ENCODE data around the gene GATM. TPM values are rescaled to one million over a fixed set of nuclear protein-coding genes. Genes with fewer than 3 reads are reported as not detected.

GATM gene
- total and polyA plus RNA-seq, 9 donors = 153 to 331 (median 259) TPM

- Histone ChIP-seq H3K9me3 (replicated peaks; ENCODE audit: control insufficient read depth, low read depth, low read length) (no peaks in the 10 kb centered on the region), H3K27me3 (ENCODE audit: control insufficient read depth, insufficient read depth, low read length) (no peaks in the 10 kb centered on the region), H3K27ac (ENCODE audit: low read length) (peak overlapping the region; percentile 90), H3K36me3 (ENCODE audit: control insufficient read depth, insufficient read depth, low read length) (peaks cover 11% of the 10 kb centered on the region), H3K4me1 (ENCODE audit: control insufficient read depth, insufficient read depth, low read length) (peaks cover 5% of the 10 kb centered on the region), H3K4me3 (ENCODE audit: low read length) (peak overlapping the region; percentile 77)
- DNase-seq = peak; percentile 35
- under 1% methylated on average over 77 of the region's 79 CpGs for WGBS (ENCODE audit: insufficient coverage)
Observed at GRCh38 chr15:45402955-45403877, 24.9 kb upstream of the GATM start.

GRCh38 chr15:45402162-45402954 is 24.0 kb upstream of the GATM start:
- DNase-seq = peak; percentile 100
- under 1% methylated on average over 83 of the region's 84 CpGs for WGBS (ENCODE audit: insufficient coverage)
- no peaks in the 10 kb centered on the region for H3K27me3 ChIP-seq (ENCODE audit: control insufficient read depth, insufficient read depth, low read length)
- H3K9me3 ChIP-seq (replicated peaks; ENCODE audit: control insufficient read depth, low read depth, low read length) = no peaks in the 10 kb centered on the region
- H3K4me3 ChIP-seq (ENCODE audit: low read length) = peak overlapping the region; percentile 77
- H3K36me3 ChIP-seq (ENCODE audit: control insufficient read depth, insufficient read depth, low read length) = peaks cover 11% of the 10 kb centered on the region
- H3K4me1 ChIP-seq (ENCODE audit: control insufficient read depth, insufficient read depth, low read length) = peaks cover 5% of the 10 kb centered on the region
- peak overlapping the region; percentile 94 for H3K27ac ChIP-seq (ENCODE audit: low read length)

- WGBS (ENCODE audit: insufficient coverage) = 0% methylated on average over 5 of the region's 12 CpGs
- Histone ChIP-seq H3K27ac (ENCODE audit: low read length) (peak overlapping the region; percentile 94), H3K4me1 (ENCODE audit: control insufficient read depth, insufficient read depth, low read length) (peaks cover 5% of the 10 kb centered on the region)
Observed at GRCh38 chr15:45401665-45402161, 23.4 kb upstream of the GATM start.

GRCh38 chr15:45399381-45400212 is 21.3 kb upstream of the GATM start:
- 67% methylated on average over 1 of the region's 6 CpGs for WGBS (ENCODE audit: insufficient coverage)

More at GRCh38 chr15:45401665-45402161, 23.4 kb upstream of the GATM start:
- no peaks in the 10 kb centered on the region for H3K9me3 ChIP-seq (replicated peaks; ENCODE audit: control insufficient read depth, low read depth, low read length)
- H3K27me3 ChIP-seq (ENCODE audit: control insufficient read depth, insufficient read depth, low read length) = no peaks in the 10 kb centered on the region
- peaks cover 6% of the 10 kb centered on the region for H3K36me3 ChIP-seq (ENCODE audit: control insufficient read depth, insufficient read depth, low read length)
- peak overlapping the region; percentile 77 for H3K4me3 ChIP-seq (ENCODE audit: low read length)
- DNase-seq = no peak

GRCh38 chr15:45397116-45397665 is 18.8 kb upstream of the GATM start:
- no peak for DNase-seq
- WGBS (ENCODE audit: insufficient coverage) = 67% methylated on average over 1 of the region's 6 CpGs
- H3K27ac ChIP-seq (ENCODE audit: low read length) = no peak overlapping the region
- H3K4me3 ChIP-seq (ENCODE audit: low read length) = no peak overlapping the region
- H3K27me3 ChIP-seq (ENCODE audit: control insufficient read depth, insufficient read depth, low read length) = no peaks in the 10 kb centered on the region
- H3K9me3 ChIP-seq (replicated peaks; ENCODE audit: control insufficient read depth, low read depth, low read length) = no peaks in the 10 kb centered on the region
- no peaks in the 10 kb centered on the region for H3K36me3 ChIP-seq (ENCODE audit: control insufficient read depth, insufficient read depth, low read length)
- no peaks in the 10 kb centered on the region for H3K4me1 ChIP-seq (ENCODE audit: control insufficient read depth, insufficient read depth, low read length)

More at GRCh38 chr15:45399381-45400212, 21.3 kb upstream of the GATM start:
- peak; percentile 71 for DNase-seq
- peaks cover 5% of the 10 kb centered on the region for H3K4me1 ChIP-seq (ENCODE audit: control insufficient read depth, insufficient read depth, low read length)
- no peak overlapping the region for H3K27ac ChIP-seq (ENCODE audit: low read length)
- no peaks in the 10 kb centered on the region for H3K9me3 ChIP-seq (replicated peaks; ENCODE audit: control insufficient read depth, low read depth, low read length)
- H3K27me3 ChIP-seq (ENCODE audit: control insufficient read depth, insufficient read depth, low read length) = no peaks in the 10 kb centered on the region
- no peak overlapping the region for H3K4me3 ChIP-seq (ENCODE audit: low read length)
- no peaks in the 10 kb centered on the region for H3K36me3 ChIP-seq (ENCODE audit: control insufficient read depth, insufficient read depth, low read length)

- Histone ChIP-seq H3K4me1 (ENCODE audit: control insufficient read depth, insufficient read depth, low read length) (no peaks in the 10 kb centered on the region), H3K27me3 (ENCODE audit: control insufficient read depth, insufficient read depth, low read length) (no peaks in the 10 kb centered on the region), H3K36me3 (ENCODE audit: control insufficient read depth, insufficient read depth, low read length) (no peaks in the 10 kb centered on the region), H3K4me3 (ENCODE audit: low read length) (no peak overlapping the region), H3K27ac (ENCODE audit: low read length) (no peak overlapping the region), H3K9me3 (replicated peaks; ENCODE audit: control insufficient read depth, low read depth, low read length) (no peaks in the 10 kb centered on the region)
- no peak for DNase-seq
- no CpG with 5 or more reads among the region's 4 CpGs for WGBS (ENCODE audit: insufficient coverage)
Observed at GRCh38 chr15:45395943-45396342, 17.6 kb upstream of the GATM start.

- no peaks in the 10 kb centered on the region for H3K36me3 ChIP-seq (ENCODE audit: control insufficient read depth, insufficient read depth, low read length)
- WGBS (ENCODE audit: insufficient coverage) = no CpG with 5 or more reads among the region's 2 CpGs
- no peaks in the 10 kb centered on the region for H3K4me1 ChIP-seq (ENCODE audit: control insufficient read depth, insufficient read depth, low read length)
- no peak overlapping the region for H3K4me3 ChIP-seq (ENCODE audit: low read length)
- H3K27ac ChIP-seq (ENCODE audit: low read length) = no peak overlapping the region
- H3K27me3 ChIP-seq (ENCODE audit: control insufficient read depth, insufficient read depth, low read length) = no peaks in the 10 kb centered on the region
- H3K9me3 ChIP-seq (replicated peaks; ENCODE audit: control insufficient read depth, low read depth, low read length) = no peaks in the 10 kb centered on the region
- no peak for DNase-seq
Observed at GRCh38 chr15:45394681-45395080, 16.3 kb upstream of the GATM start.

- Histone ChIP-seq H3K36me3 (ENCODE audit: control insufficient read depth, insufficient read depth, low read length) (no peaks in the 10 kb centered on the region), H3K27me3 (ENCODE audit: control insufficient read depth, insufficient read depth, low read length) (no peaks in the 10 kb centered on the region), H3K27ac (ENCODE audit: low read length) (no peak overlapping the region), H3K9me3 (replicated peaks; ENCODE audit: control insufficient read depth, low read depth, low read length) (no peaks in the 10 kb centered on the region), H3K4me1 (ENCODE audit: control insufficient read depth, insufficient read depth, low read length) (no peaks in the 10 kb centered on the region), H3K4me3 (ENCODE audit: low read length) (no peak overlapping the region)
- WGBS (ENCODE audit: insufficient coverage) = no CpG with 5 or more reads among the region's 3 CpGs
- peak; percentile 7 for DNase-seq
Observed at GRCh38 chr15:45393851-45394250, 15.5 kb upstream of the GATM start.

GRCh38 chr15:45392584-45392855 is 14.2 kb upstream of the GATM start:
- Histone ChIP-seq H3K4me3 (ENCODE audit: low read length) (no peak overlapping the region), H3K9me3 (replicated peaks; ENCODE audit: control insufficient read depth, low read depth, low read length) (no peaks in the 10 kb centered on the region), H3K27ac (ENCODE audit: low read length) (no peak overlapping the region), H3K36me3 (ENCODE audit: control insufficient read depth, insufficient read depth, low read length) (no peaks in the 10 kb centered on the region), H3K27me3 (ENCODE audit: control insufficient read depth, insufficient read depth, low read length) (no peaks in the 10 kb centered on the region), H3K4me1 (ENCODE audit: control insufficient read depth, insufficient read depth, low read length) (no peaks in the 10 kb centered on the region)
- no peak for DNase-seq
